Trophoblast cell (in vitro differentiated cells and primary cell): Measurements from ENCODE around the gene ASPSCR1.

Source experiments
- DNase-seq, 2 donors: peaks; one replicate each; pipeline ENCODE4 v3.0.0-alpha.2; 2016
- H2AFZ ChIP-seq: 2 replicates; pipeline ENCODE4 v1.6.1; 2013; ENCODE audit warnings: low read length, moderate library complexity, mild to moderate bottlenecking; ENCODE audit not compliant: insufficient read depth, poor library complexity
- H2AK5ac ChIP-seq: 2 replicates; pipeline ENCODE4 v1.6.1; 2013; ENCODE audit warnings: mild to moderate bottlenecking, low read length
- H2BK120ac ChIP-seq: 2 replicates; pipeline ENCODE4 v1.6.1; 2013; ENCODE audit warnings: low read length, mild to moderate bottlenecking, moderate library complexity; ENCODE audit not compliant: insufficient read depth, poor library complexity
- H2BK12ac ChIP-seq: 2 replicates; pipeline ENCODE4 v1.6.1; 2013; ENCODE audit warnings: mild to moderate bottlenecking, low read length, moderate library complexity
- H2BK5ac ChIP-seq: 2 replicates; pipeline ENCODE4 v1.6.1; 2013; ENCODE audit warnings: low read length, low read depth, moderate library complexity, mild to moderate bottlenecking; ENCODE audit not compliant: poor library complexity
- H3K14ac ChIP-seq: 2 replicates; pipeline ENCODE4 v1.6.1; 2013; ENCODE audit warnings: mild to moderate bottlenecking, low read length
- H3K18ac ChIP-seq: 2 replicates; pipeline ENCODE4 v1.6.1; 2013; ENCODE audit warnings: mild to moderate bottlenecking, low read length
- H3K23ac ChIP-seq: 2 replicates; pipeline ENCODE4 v1.6.1; 2013; ENCODE audit warnings: low read length
- H3K27ac ChIP-seq: 2 replicates; pipeline ENCODE4 v1.5.1; 2013; ENCODE audit warnings: low read depth, mild to moderate bottlenecking, inconsistent platforms, low read length, moderate library complexity
- H3K27me3 ChIP-seq: 2 replicates; pipeline ENCODE4 v1.6.1; 2013; ENCODE audit warnings: inconsistent platforms, mild to moderate bottlenecking, low read length, moderate library complexity; ENCODE audit not compliant: insufficient read depth
- H3K36me3 ChIP-seq, 2 experiments: 1 replicate in 1 of 2; 2 replicates in 1 of 2; pipeline ENCODE4 v1.6.1; 2013; ENCODE audit warnings: low read length in 2 of 2, mild to moderate bottlenecking in 2 of 2, moderate library complexity in 1 of 2; ENCODE audit not compliant: insufficient read depth in 2 of 2, control insufficient read depth in 1 of 2
- H3K4ac ChIP-seq: 2 replicates; pipeline ENCODE4 v1.6.1; 2013; ENCODE audit warnings: low read depth, mild to moderate bottlenecking, low read length, moderate library complexity
- H3K4me1 ChIP-seq, 2 experiments: 1 replicate in 1 of 2; 2 replicates in 1 of 2; pipeline ENCODE4 v1.6.1; 2013; ENCODE audit warnings: low read length in 2 of 2, mild to moderate bottlenecking in 2 of 2, moderate library complexity in 1 of 2; ENCODE audit not compliant: insufficient read depth in 2 of 2, control insufficient read depth in 1 of 2
- H3K4me2 ChIP-seq: 2 replicates; pipeline ENCODE4 v1.6.1; 2013; ENCODE audit warnings: inconsistent platforms, mild to moderate bottlenecking, low read length, moderate library complexity
- H3K4me3 ChIP-seq: 2 replicates; pipeline ENCODE4 v1.5.1; 2013; ENCODE audit warnings: mild to moderate bottlenecking, low read depth, low read length, inconsistent platforms
- H3K79me1 ChIP-seq: one replicate; pipeline ENCODE4 v1.6.1; 2013; ENCODE audit warnings: low read length
- H3K79me2 ChIP-seq: 2 replicates; pipeline ENCODE4 v1.6.1; 2013; ENCODE audit warnings: low read length, mild to moderate bottlenecking; ENCODE audit not compliant: control insufficient read depth, insufficient read depth, poor library complexity
- H3K9ac ChIP-seq: 2 replicates; pipeline ENCODE4 v1.6.1; 2013; ENCODE audit warnings: mild to moderate bottlenecking, low read length
- H3K9me3 ChIP-seq: 2 replicates; pipeline ENCODE4 v1.6.1; 2013; ENCODE audit warnings: low read depth, mild to moderate bottlenecking, control low read depth, inconsistent platforms, low read length; ENCODE audit not compliant: insufficient read depth
- H4K12ac ChIP-seq: 2 replicates; pipeline ENCODE4 v1.6.1; 2013; ENCODE audit warnings: low read depth, mild to moderate bottlenecking, low read length, moderate library complexity
- H4K8ac ChIP-seq: 2 replicates; pipeline ENCODE4 v1.6.1; 2013; ENCODE audit warnings: low read depth, mild to moderate bottlenecking, low read length, moderate library complexity
- H4K91ac ChIP-seq: one replicate; pipeline ENCODE4 v1.6.1; 2013; ENCODE audit warnings: low read depth, mild to moderate bottlenecking, low read length, moderate library complexity
- WGBS: extraction: QIAGEN DNeasy Blood & Tissue Kit; methylation state at CpG from one replicate; pipeline ENCODE4 v1.1.7; 2013; ENCODE audit warnings: missing lambda C conversion rate; ENCODE audit not compliant: insufficient read length, insufficient coverage; ENCODE audit errors: extremely low coverage; 5-methylcytosine and 5-hydroxymethylcytosine counted together

The ASPSCR1 gene

GRCh38 chr17:82039695-82040299 is 62.4 kb downstream of the ASPSCR1 start:
- Histone ChIP-seq H2AFZ (no peak overlapping the region), H4K12ac (no peak overlapping the region), H3K4ac (no peak overlapping the region), H3K23ac (no peak overlapping the region), H3K18ac (no peak overlapping the region), H3K27me3 (no peaks in the 10 kb centered on the region), H3K4me3 (no peak overlapping the region), H2BK5ac (no peak overlapping the region), H3K79me1 (peaks cover 4% of the 10 kb centered on the region), H3K4me2 (no peak overlapping the region), H3K4me1 (peaks cover 5 to 6% of the 10 kb centered on the region in 2 experiments), H3K27ac (no peak overlapping the region), H2AK5ac (no peak overlapping the region), H3K36me3 (peaks cover 0 to 8% of the 10 kb centered on the region in 2 experiments), H2BK120ac (no peak overlapping the region), H4K91ac (no peak overlapping the region), H3K9me3 (peaks cover 4% of the 10 kb centered on the region), H3K14ac (no peak overlapping the region), H4K8ac (no peak overlapping the region), H2BK12ac (no peak overlapping the region), H3K9ac (no peak overlapping the region), H3K79me2 (peaks cover 5% of the 10 kb centered on the region)
- WGBS: no CpG with 5 or more reads among the region's 8 CpGs
- no peak for DNase-seq

- WGBS: no CpG with 5 or more reads among the region's 17 CpGs
- Histone ChIP-seq H3K27ac (no peak overlapping the region), H2BK120ac (no peak overlapping the region), H3K18ac (no peak overlapping the region), H3K9ac (no peak overlapping the region), H3K79me1 (peaks cover 4% of the 10 kb centered on the region), H4K8ac (no peak overlapping the region), H3K79me2 (peaks cover 5% of the 10 kb centered on the region), H4K91ac (no peak overlapping the region), H3K4me3 (no peak overlapping the region), H3K23ac (no peak overlapping the region), H2AK5ac (no peak overlapping the region), H3K36me3 (no peaks in the 10 kb centered on the region), H3K27me3 (no peaks in the 10 kb centered on the region), H3K9me3 (peaks cover 6% of the 10 kb centered on the region), H4K12ac (no peak overlapping the region), H2BK12ac (no peak overlapping the region), H2AFZ (no peak overlapping the region), H3K4me1 (peaks cover 5% of the 10 kb centered on the region in 2 experiments), H3K4ac (no peak overlapping the region), H2BK5ac (no peak overlapping the region), H3K14ac (no peak overlapping the region), H3K4me2 (no peak overlapping the region)
- no peak for DNase-seq
Measured at GRCh38 chr17:82041144-82041814, 63.9 kb downstream of the ASPSCR1 start.

GRCh38 chr17:82042649-82043048 is 65.2 kb downstream of the ASPSCR1 start:
- H4K8ac ChIP-seq: no peak overlapping the region
- H3K27ac ChIP-seq: no peak overlapping the region
- no peak overlapping the region for H3K4me2 ChIP-seq
- H3K9ac ChIP-seq: peak overlapping the region; percentile 4
- H2AK5ac ChIP-seq: no peak overlapping the region
- H3K4me3 ChIP-seq: peak overlapping the region; percentile 52
- H2AFZ ChIP-seq: no peak overlapping the region
- no peak overlapping the region for H4K91ac ChIP-seq
- H3K23ac ChIP-seq: no peak overlapping the region
- peaks cover 9% of the 10 kb centered on the region in 2 experiments for H3K36me3 ChIP-seq
- H3K9me3 ChIP-seq: peaks cover 9% of the 10 kb centered on the region
- H3K79me2 ChIP-seq: no peaks in the 10 kb centered on the region
- H3K4ac ChIP-seq: no peak overlapping the region
- no peak overlapping the region for H4K12ac ChIP-seq
- no peaks in the 10 kb centered on the region for H3K27me3 ChIP-seq
- no peak overlapping the region for H2BK120ac ChIP-seq
- no CpG with 5 or more reads among the region's 9 CpGs for WGBS
- H3K79me1 ChIP-seq: no peaks in the 10 kb centered on the region
- DNase-seq: no peak
- H2BK5ac ChIP-seq: no peak overlapping the region
- H3K14ac ChIP-seq: no peak overlapping the region
- H3K4me1 ChIP-seq: no peaks in the 10 kb centered on the region
- no peak overlapping the region for H2BK12ac ChIP-seq
- no peak overlapping the region for H3K18ac ChIP-seq

GRCh38 chr17:82043507-82043906 is 66.1 kb downstream of the ASPSCR1 start:
- Histone ChIP-seq H4K12ac (no peak overlapping the region), H3K4ac (no peak overlapping the region), H2BK5ac (no peak overlapping the region), H3K4me1 (no peaks in the 10 kb centered on the region), H3K27me3 (no peaks in the 10 kb centered on the region), H3K4me3 (no peak overlapping the region), H2AFZ (no peak overlapping the region), H3K27ac (no peak overlapping the region), H3K36me3 (peaks cover 18% of the 10 kb centered on the region in 2 experiments), H3K4me2 (no peak overlapping the region), H3K79me2 (no peaks in the 10 kb centered on the region), H3K9ac (no peak overlapping the region), H2BK120ac (no peak overlapping the region), H3K79me1 (no peaks in the 10 kb centered on the region), H3K23ac (no peak overlapping the region), H3K9me3 (peaks cover 9% of the 10 kb centered on the region), H2BK12ac (no peak overlapping the region), H3K18ac (no peak overlapping the region), H3K14ac (no peak overlapping the region), H2AK5ac (no peak overlapping the region), H4K8ac (no peak overlapping the region), H4K91ac (no peak overlapping the region)
- no CpG with 5 or more reads among the region's 16 CpGs for WGBS
- DNase-seq: no peak
